Mucosa of descending colon (tissue), 3 donors: ENCODE measurements around the gene LSM4. TPM values are rescaled to one million over a fixed set of nuclear protein-coding genes. Genes with fewer than 3 reads are reported as not detected.

Source experiments
- ATAC-seq: fragments of 200-7000 bp; cut with Tn5 transposase; one replicate; pipeline ENCODE4 v1.9.1; 2020; ENCODE audit warnings: mild to moderate bottlenecking, moderate library complexity
- DNase-seq, 3 donors: peaks; one replicate each; pipeline ENCODE4 v3.0.0-alpha.2; 2020
- H3K36me3 ChIP-seq: fragments of 200-600 bp; one replicate; pipeline ENCODE4 v1.8.0; 2021; ENCODE audit warnings: low read depth, mild to moderate bottlenecking
- H3K4me1 ChIP-seq: fragments of 200-600 bp; one replicate; pipeline ENCODE4 v1.8.0; 2021; ENCODE audit warnings: low read depth, mild to moderate bottlenecking
- H3K4me3 ChIP-seq: fragments of 200-600 bp; one replicate; pipeline ENCODE4 v1.8.0; 2021; ENCODE audit warnings: mild to moderate bottlenecking
- H3K9me3 ChIP-seq: fragments of 200-600 bp; one replicate; pipeline ENCODE4 v1.8.0; 2021; ENCODE audit warnings: mild to moderate bottlenecking
- CTCF ChIP-seq: fragments of 200-600 bp; IDR thresholded peaks from one replicate; pipeline ENCODE4 v1.8.0; 2022; ENCODE audit warnings: antibody characterized with exemption, mild to moderate bottlenecking
- intact Hi-C, 2 donors: fragments of 100-400 bp; cut with DNase I in 1 of 2; cut with micrococcal nuclease in 1 of 2; formaldehyde crosslinking; loops; one replicate each; pipeline versions ENCODE4 v1.11.0 to v1.11.1; 2022; cut with DNase I, micrococcal nuclease
- microRNA-seq: library from miRNA; unstranded; fragments of <30 nt; microRNA quantifications from one replicate; pipeline ENCODE4, GENCODE V29; 2019
- total RNA-seq, 3 donors: library from RNA; stranded (reverse); fragmentation: NEBNext Ultra II Directional in 2 of 3; extraction: Animal tissue kit (Norgen Biotek cat#: 25700) in 2 of 3; gene quantifications; one replicate each; pipeline versions ENCODE4 v1.2.1 to v1.2.4, GENCODE V29; 2021 to 2023
- donor health status: DM: no; HTN: no; CAD: no; lungs with moderate emphysema.
- donor health status: DM: no; HTN: no; CAD: no.
- donor health status: DM: no; HTN: yes; CAD: no.

LSM4 gene
- total RNA-seq, 3 donors from 2014 or later: 86.3 to 158 (median 124) TPM

GRCh38 chr19:18261474-18261873 lies 61.4 kb downstream of the LSM4 start:
- Histone ChIP-seq H3K4me3 (no peak overlapping the region), H3K4me1 (no peaks in the 10 kb centered on the region), H3K9me3 (no peaks in the 10 kb centered on the region), H3K36me3 (no peaks in the 10 kb centered on the region)
- intact Hi-C loops: no loop called here
- DNase-seq (no peak), ATAC-seq (no peak)
- no peak for TF ChIP-seq CTCF

GRCh38 chr19:18259893-18260292 lies 63.0 kb downstream of the LSM4 start:
- Histone ChIP-seq H3K4me3 (no peak overlapping the region), H3K9me3 (no peaks in the 10 kb centered on the region), H3K4me1 (peaks cover 9% of the 10 kb centered on the region), H3K36me3 (no peaks in the 10 kb centered on the region)
- no peak for TF ChIP-seq CTCF
- ATAC-seq (no peak), DNase-seq (no peak)
- intact Hi-C loops: loop anchor here in 1 of 2 donors (10.0 kb wide), 1 partner anchor 55 kb away; the partner anchor contains the start of gene RAB3A

GRCh38 chr19:18257503-18258470 lies 65.1 kb downstream of the LSM4 start:
- intact Hi-C loops: loop anchor here in 1 of 2 donors (10.0 kb wide), 1 partner anchor 53 kb away; the partner anchor contains the start of gene RAB3A

More at GRCh38 chr19:18257503-18258470, 65.1 kb downstream of the LSM4 start:
- no peak for ATAC-seq
- no peak overlapping the region for H3K4me3 ChIP-seq
- H3K4me1 ChIP-seq: peaks cover 19% of the 10 kb centered on the region
- no peak for DNase-seq
- H3K36me3 ChIP-seq: no peaks in the 10 kb centered on the region
- TF ChIP-seq CTCF: no peak
- H3K9me3 ChIP-seq: no peaks in the 10 kb centered on the region

Small RNA genes within 50 kb of the gene (microRNA-seq; reads per million reads assigned to microRNA genes)
- gene MIR3188: 1.2 reads per million

Other genes with a start within 250 kb of the LSM4 start
- gene IL12RB1, start 236.1 kb downstream of the LSM4 start, total RNA-seq: 1 to 10 TPM; 1.8 to 4.0 (median 2.2) TPM
- 10 to 100 TPM; 25.2 to 37.3 (median 34.7) TPM for gene MAST3, start 225.3 kb downstream of the LSM4 start, total RNA-seq
- 10 to 100 TPM; 31.6 to 40.0 (median 35.2) TPM for gene PIK3R2, start 169.9 kb downstream of the LSM4 start, total RNA-seq
- gene IFI30, start 149.3 kb downstream of the LSM4 start, total RNA-seq: 100 to 1,000 TPM in 1 of 3 donors, 10 to 100 TPM in 2; 46.6 to 122 (median 49.4) TPM
- 10 to 100 TPM in 2 of 3 donors, 1 to 10 TPM in 1; 6.7 to 12.4 (median 12.0) TPM for gene MPV17L2, start 129.9 kb downstream of the LSM4 start, total RNA-seq
- gene RAB3A, start 119.0 kb downstream of the LSM4 start, total RNA-seq: 1 to 10 TPM; 5.7 to 7.6 (median 6.8) TPM
- gene PDE4C, start 96.6 kb downstream of the LSM4 start, total RNA-seq: 1 to 10 TPM; 2.5 to 7.7 (median 6.2) TPM
- gene IQCN, start 48.6 kb downstream of the LSM4 start, total RNA-seq: 10 to 100 TPM in 1 of 3 donors, 1 to 10 TPM in 2; 4.4 to 10.6 (median 8.0) TPM
- 100 to 1,000 TPM; 267 to 328 (median 295) TPM for gene JUND, start 41.5 kb downstream of the LSM4 start, total RNA-seq
- 10 to 100 TPM; 77.1 to 97.4 (median 91.5) TPM for gene PGPEP1, start 17.5 kb upstream of the LSM4 start, total RNA-seq
- gene GDF15, start 63.1 kb upstream of the LSM4 start, total RNA-seq: 10 to 100 TPM; 13.8 to 28.2 (median 20.4) TPM
- 1 to 10 TPM; 2.1 to 8.8 (median 5.8) TPM for gene LRRC25, start 74.5 kb upstream of the LSM4 start, total RNA-seq
- 10 to 100 TPM; 31.2 to 48.6 (median 41.1) TPM for gene SSBP4, start 96.3 kb upstream of the LSM4 start, total RNA-seq
- gene ISYNA1, start 115.1 kb upstream of the LSM4 start, total RNA-seq: 10 to 100 TPM; 10.2 to 20.0 (median 13.2) TPM
- gene ELL, start 199.0 kb upstream of the LSM4 start, total RNA-seq: 10 to 100 TPM; 17.8 to 21.6 (median 18.9) TPM
- 100 to 1,000 TPM; 152 to 256 (median 162) TPM for gene FKBP8, start 220.5 kb upstream of the LSM4 start, total RNA-seq
- gene KXD1, start 234.8 kb upstream of the LSM4 start, total RNA-seq: 10 to 100 TPM; 63.2 to 76.9 (median 68.8) TPM
- 100 to 1,000 TPM; 771 to 910 (median 811) TPM for gene UBA52, start 248.8 kb upstream of the LSM4 start, total RNA-seq